Stomach (tissue), 9 donors: Measurements from ENCODE around the gene CORO2B. TPM values are rescaled to one million over a fixed set of nuclear protein-coding genes. Genes with fewer than 3 reads are reported as not detected.

Experiments
- DNase-seq, 2 donors: peaks; one replicate each; pipeline versions ENCODE4 v3.0.0 to v3.0.0-alpha.2; 2013 to 2019
- H3K27ac ChIP-seq, 5 donors: fragments of 200-600 bp in 4 of 5; sonication (generic) in 4 of 5; one replicate each; pipeline ENCODE4 v1.5.1; 2013 to 2019; ENCODE audit warnings: mild to moderate bottlenecking in 1 of 5, moderate library complexity in 1 of 5
- H3K27me3 ChIP-seq, 3 donors: fragments of 200-600 bp; sonication (generic); one replicate each; pipeline ENCODE4 v1.5.1; 2017 to 2019; ENCODE audit warnings: mixed run types in 1 of 3
- H3K36me3 ChIP-seq, 4 donors: fragments of 200-600 bp; sonication (generic); 1 replicate in 3 of 4; 2 replicates in 1 of 4; pipeline ENCODE4 v1.5.1; 2016 to 2019
- H3K4me1 ChIP-seq, 4 donors: fragments of 200-600 bp; sonication (generic); one replicate each; pipeline ENCODE4 v1.5.1; 2016 to 2019
- H3K4me3 ChIP-seq, 4 donors: fragments of 200-600 bp; sonication (generic) in 3 of 4; one replicate each; pipeline ENCODE4 v1.5.1; 2016 to 2019; ENCODE audit warnings: mild to moderate bottlenecking in 1 of 4
- H3K9me3 ChIP-seq, 4 donors: fragments of 200-600 bp; sonication (generic); one replicate each; pipeline ENCODE4 v1.5.1; 2016 to 2019
- CTCF ChIP-seq, 7 experiments: fragments of 450-650 bp in 4 of 7; fragments of 200-600 bp in 3 of 7; sonication (generic) in 3 of 7; IDR thresholded peaks; one replicate each; pipeline ENCODE4 v1.5.1; 2016 to 2019; ENCODE audit warnings: antibody characterized with exemption in 7 of 7, control low read depth in 2 of 7, mild to moderate bottlenecking in 1 of 7
- EP300 ChIP-seq: sonication (generic); formaldehyde crosslinking; IDR thresholded peaks from one replicate; pipeline ENCODE4 v1.6.1; 2017; ENCODE audit warnings: antibody characterized with exemption
- POLR2A ChIP-seq, 4 donors: fragments of 450-650 bp; IDR thresholded peaks; one replicate each; pipeline ENCODE4 v1.6.1; 2016; ENCODE audit warnings: antibody characterized with exemption in 4 of 4, control low read depth in 2 of 4, mild to moderate bottlenecking in 1 of 4, moderate library complexity in 1 of 4
- POLR2AphosphoS5 ChIP-seq, 3 donors: sonication (generic); formaldehyde crosslinking; IDR thresholded peaks; one replicate each; pipeline ENCODE4 v1.6.1; 2016; ENCODE audit warnings: antibody characterized with exemption in 3 of 3
- WGBS, 5 donors: extraction: QIAGEN DNeasy Blood & Tissue Kit in 3 of 5; methylation state at CpG; one replicate each; pipeline versions ENCODE4 v1.1.5 to v1.1.7; 2013 to 2018; 5-methylcytosine and 5-hydroxymethylcytosine counted together
- intact Hi-C: fragments of 100-400 bp; cut with DNase I; formaldehyde crosslinking; loops from one replicate; pipeline ENCODE4 v1.15.1; 2023; ENCODE audit warnings: low total_unique reads
- polyA plus RNA-seq, 3 donors: library from polyadenylated mRNA; stranded (reverse); fragments of 200-250 nt; gene quantifications; one replicate each; pipeline ENCODE4 v1.2.3, GENCODE V29; 2013
- total RNA-seq, 5 donors: library from RNA; depleted of rRNA; stranded (reverse); fragments of >200 nt; gene quantifications; one replicate each; pipeline versions ENCODE4 v1.1.0 to v1.2.3, GENCODE V29; 2014 to 2016
- donor health status: healthy with polysubstance abuse.
- donor health status: Bipolar disorder and iron deficiency.
- donor health status: healthy.

The CORO2B gene
- total and polyA plus RNA-seq, 8 donors = 0.89 to 3.7 (median 2.3) TPM; not detected in 1

GRCh38 chr15:68593828-68594532 is 15.2 kb downstream of the CORO2B start:
- Histone ChIP-seq H3K4me3 (no peak overlapping the region), H3K4me1 (peaks cover 2 to 22% (median 13%) of the 10 kb centered on the region in 4 donors), H3K36me3 (no peaks in the 10 kb centered on the region), H3K27me3 (peaks cover 0 to 17% (median 0%) of the 10 kb centered on the region in 3 donors), H3K27ac (no peak overlapping the region), H3K9me3 (no peaks in the 10 kb centered on the region)
- TF ChIP-seq CTCF (IDR thresholded peaks at IDR 0.05) (no peak), POLR2AphosphoS5 (IDR thresholded peaks at IDR 0.05) (no peak)
- WGBS, 5 donors = 73 to 83% (median 81%) methylated on average over 5 of the region's 5 CpGs
- DNase-seq = no peak
- intact Hi-C loops = no loop called here

GRCh38 chr15:68594533-68595259 is 15.9 kb downstream of the CORO2B start:
- intact Hi-C loops = no loop called here
- peaks cover 6 to 23% (median 16%) of the 10 kb centered on the region in 4 donors for H3K4me1 ChIP-seq

GRCh38 chr15:68595260-68595564 is 16.4 kb downstream of the CORO2B start:
- DNase-seq = no peak
- H3K36me3 ChIP-seq = no peaks in the 10 kb centered on the region
- no peak overlapping the region for H3K27ac ChIP-seq
- H3K4me3 ChIP-seq = no peak overlapping the region
- no peak for TF ChIP-seq EP300
- no peak for TF ChIP-seq POLR2AphosphoS5 (IDR thresholded peaks at IDR 0.05)
- no peak for TF ChIP-seq POLR2A (IDR thresholded peaks at IDR 0.05)
- no peak for TF ChIP-seq CTCF (IDR thresholded peaks at IDR 0.05)
- 83 to 100% (median 89%) methylated on average over 3 of the region's 3 CpGs for WGBS, 5 donors
- intact Hi-C loops = no loop called here
- H3K9me3 ChIP-seq = no peaks in the 10 kb centered on the region
- peaks cover 0 to 9% (median 0%) of the 10 kb centered on the region in 3 donors for H3K27me3 ChIP-seq
- peaks cover 6 to 24% (median 15%) of the 10 kb centered on the region in 4 donors for H3K4me1 ChIP-seq

More at GRCh38 chr15:68594533-68595259, 15.9 kb downstream of the CORO2B start:
- DNase-seq = no peak
- TF ChIP-seq CTCF (IDR thresholded peaks at IDR 0.05) = no peak
- TF ChIP-seq POLR2A (IDR thresholded peaks at IDR 0.05) = no peak
- TF ChIP-seq EP300 = no peak
- no peak for TF ChIP-seq POLR2AphosphoS5 (IDR thresholded peaks at IDR 0.05)
- WGBS, 5 donors = 47 to 76% (median 60%) methylated on average over 6 of the region's 6 CpGs
- Histone ChIP-seq H3K27ac (no peak overlapping the region), H3K27me3 (peaks cover 0 to 14% (median 0%) of the 10 kb centered on the region in 3 donors), H3K36me3 (no peaks in the 10 kb centered on the region), H3K9me3 (no peaks in the 10 kb centered on the region), H3K4me3 (no peak overlapping the region)

GRCh38 chr15:68595761-68596160 is 17.0 kb downstream of the CORO2B start:
- no peak for DNase-seq
- 68 to 86% (median 77%) methylated on average over 17 of the region's 17 CpGs for WGBS, 5 donors
- Histone ChIP-seq H3K4me3 (no peak overlapping the region), H3K9me3 (no peaks in the 10 kb centered on the region), H3K27me3 (peaks cover 0 to 7% (median 0%) of the 10 kb centered on the region in 3 donors), H3K4me1 (peaks cover 6 to 24% (median 13%) of the 10 kb centered on the region in 4 donors), H3K36me3 (no peaks in the 10 kb centered on the region), H3K27ac (no peak overlapping the region)
- TF ChIP-seq CTCF (IDR thresholded peaks at IDR 0.05) = no peak
- no peak for TF ChIP-seq POLR2AphosphoS5 (IDR thresholded peaks at IDR 0.05)
- TF ChIP-seq POLR2A (IDR thresholded peaks at IDR 0.05) = no peak
- TF ChIP-seq EP300 = no peak
- intact Hi-C loops = no loop called here
